HG02623 (cell line): Measurements from ENCODE around the gene ITPR1.
"Not testable (repeated sequence)": the region's sequence is repeated elsewhere in the genome, so short reads cannot be mapped to it uniquely, and the experiment has no call there.

Source experiments
- ATAC-seq: cut with Tn5 transposase; IDR thresholded peaks from one replicate; pipeline ENCODE4 v1.9.1; 2021; ENCODE audit warnings: moderate library complexity; ENCODE audit not compliant: unreplicated experiment

ITPR1 gene

DNA sequence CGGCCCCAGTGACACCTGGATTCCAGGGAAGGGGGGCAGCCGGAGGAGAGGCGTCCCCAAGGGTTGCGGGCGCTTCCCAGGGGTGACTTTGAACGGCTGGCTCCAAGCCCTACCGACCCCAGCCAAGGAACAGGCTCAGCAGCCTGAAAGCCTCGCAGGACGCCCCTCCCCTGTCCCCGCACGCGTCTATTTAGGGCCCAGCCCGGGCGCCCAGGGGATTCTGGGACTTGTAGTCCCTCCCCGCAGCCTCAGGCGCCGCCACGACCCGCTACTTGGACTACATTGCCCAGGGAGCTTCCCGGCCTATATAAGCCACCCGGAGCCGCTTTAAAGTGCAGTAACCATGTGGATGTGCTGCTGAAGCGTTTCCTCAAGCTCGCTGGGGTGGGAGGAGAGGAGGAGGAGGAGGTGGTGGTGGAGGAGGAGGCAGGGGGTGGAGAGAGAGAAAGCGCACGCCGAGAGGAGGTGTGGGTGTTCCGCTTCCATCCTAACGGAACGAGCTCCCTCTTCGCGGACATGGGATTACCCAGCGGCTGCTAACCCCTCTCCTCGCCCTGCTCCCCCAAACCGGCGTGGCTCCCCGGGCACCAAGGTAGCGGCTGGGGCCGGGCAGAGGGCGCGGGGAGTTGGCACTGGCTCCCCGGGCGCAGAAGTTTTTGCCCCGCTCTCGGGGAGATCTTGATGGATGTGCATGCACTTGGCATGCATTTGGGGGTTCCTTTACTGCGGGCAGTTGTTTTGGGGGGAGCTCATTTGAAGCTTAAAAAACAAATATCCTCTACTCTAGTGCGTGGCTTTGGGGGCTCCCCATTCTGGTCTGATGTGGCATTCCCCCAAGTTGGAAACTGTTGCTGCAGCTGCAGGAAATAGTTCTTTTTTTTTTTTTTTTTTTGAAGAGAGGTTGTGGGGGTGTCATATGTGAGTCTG, at the start of gene ITPR1:
Gene ITPR1, plus strand, starts transcription at position 335 of the 927 bp plus-strand sequence. CDS start 23,144 bp downstream, outside the sequence.
- peak; percentile 86 for ATAC-seq

- ATAC-seq, result no peak
These were observed 45.7 kb upstream of the ITPR1 start for GRCh38 chr3:4447295-4447999.

- no peak for ATAC-seq
These were observed 45.0 kb upstream of the ITPR1 start for GRCh38 chr3:4448187-4448586.

DNA sequence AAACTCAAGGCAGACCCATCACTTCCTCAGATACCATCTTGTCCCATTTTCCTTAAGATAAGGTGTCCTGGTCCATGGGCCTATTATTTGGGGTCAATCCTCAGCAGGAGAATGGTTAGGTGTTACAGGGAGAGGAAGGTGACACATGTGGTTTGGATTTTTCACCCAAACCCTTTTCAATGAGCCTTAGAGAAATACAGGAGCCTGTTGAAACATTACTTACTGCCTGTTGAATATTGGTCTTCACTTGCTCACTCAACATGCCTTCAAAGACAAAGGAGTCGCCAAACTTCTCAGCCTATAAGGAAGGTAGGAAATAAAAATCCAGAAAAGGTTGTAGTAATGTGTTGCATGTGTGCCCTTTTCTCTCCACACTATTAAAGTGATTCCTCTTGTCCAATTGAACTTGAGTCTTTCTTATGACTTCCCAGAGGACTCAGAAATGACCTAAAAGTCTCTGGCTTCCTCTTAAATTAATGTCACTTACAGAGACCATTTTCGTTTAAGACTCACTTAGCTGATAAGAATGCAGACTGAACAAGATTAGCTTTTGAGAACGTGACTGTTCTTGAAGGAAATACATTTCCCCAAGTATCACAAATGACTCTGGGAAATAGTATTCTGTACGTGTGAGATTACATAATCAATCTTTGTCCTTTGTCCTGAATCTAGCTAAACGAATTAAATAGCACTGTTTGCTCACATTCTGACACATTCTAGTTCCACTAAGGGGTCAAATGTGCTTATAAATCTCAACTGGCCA, 43.9 kb upstream of the ITPR1 start:
- no peak for ATAC-seq

DNA sequence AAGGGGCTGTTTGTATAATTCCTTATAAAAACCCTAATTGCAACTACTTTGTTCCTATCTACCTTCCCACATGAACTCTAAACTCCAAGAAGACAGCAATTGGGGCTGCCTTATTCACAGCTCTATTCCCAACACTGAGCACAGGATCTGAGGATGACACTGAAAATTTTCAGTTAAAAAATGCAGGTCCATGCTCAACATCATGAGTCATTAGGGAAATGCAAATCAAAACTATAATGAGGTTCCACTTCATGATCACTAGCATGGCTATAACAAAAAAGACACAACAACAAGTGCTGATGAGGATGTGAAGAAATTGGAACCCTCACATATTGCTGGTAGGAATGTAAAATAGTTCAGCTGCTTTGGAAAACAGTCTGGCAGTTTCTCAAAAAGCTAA, 39.0 kb upstream of the ITPR1 start:
- ATAC-seq, result no peak

- ATAC-seq, result not testable (repeated sequence)
These were observed 36.4 kb upstream of the ITPR1 start for GRCh38 chr3:4456780-4457179.

GRCh38 chr3:4458961-4459360, 34.2 kb upstream of the ITPR1 start:
- no peak for ATAC-seq

DNA sequence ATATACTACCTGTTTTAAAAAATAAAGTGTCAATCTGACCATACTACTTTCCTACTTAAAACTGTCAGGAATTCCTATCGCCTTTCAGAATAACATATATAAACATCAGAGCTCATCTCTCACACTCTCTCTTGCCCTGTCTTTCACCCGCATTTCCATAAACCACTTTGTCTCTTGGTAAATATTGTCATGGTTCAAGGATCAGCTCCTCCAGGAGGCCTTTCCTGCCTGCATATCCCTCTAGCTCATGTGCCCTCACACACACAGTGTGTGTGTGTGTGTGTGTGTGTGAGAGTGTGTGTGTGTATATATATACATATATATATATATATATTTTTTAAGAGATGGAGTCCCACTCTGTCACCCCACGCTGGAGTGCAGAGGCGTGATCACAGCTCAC, 32.8 kb upstream of the ITPR1 start:
- no peak for ATAC-seq

DNA sequence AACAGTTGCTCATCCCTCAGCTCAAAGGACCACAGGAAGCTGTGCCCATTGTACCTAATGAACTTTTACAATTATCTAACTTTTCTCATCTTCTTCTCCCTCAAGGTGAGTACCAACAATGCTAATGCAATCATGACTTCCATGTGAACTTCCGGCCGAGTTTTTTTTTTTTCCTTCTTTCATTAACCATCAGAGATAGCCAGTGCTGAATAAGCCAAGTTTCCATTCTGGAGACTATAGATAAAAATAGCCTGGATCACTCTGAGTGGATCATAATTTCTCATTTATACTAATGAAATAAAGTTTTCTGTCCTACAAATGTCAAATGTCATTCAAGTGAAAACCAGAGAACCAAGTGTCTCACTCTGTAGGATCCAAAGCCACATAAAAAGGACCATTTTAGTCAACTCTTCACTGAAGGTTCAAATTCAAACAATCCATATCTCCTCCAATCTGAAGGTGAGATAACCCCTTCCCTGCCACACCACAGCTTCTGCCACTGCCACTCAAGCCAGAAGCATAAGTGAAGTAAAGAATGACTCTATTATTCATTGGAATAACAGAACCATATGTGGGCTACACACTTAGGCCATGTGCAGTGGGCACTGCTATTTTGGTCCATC, 31.6 kb upstream of the ITPR1 start:
- no peak for ATAC-seq

GRCh38 chr3:4462369-4463040, 30.6 kb upstream of the ITPR1 start:
- ATAC-seq, result no peak

- no peak for ATAC-seq
These were observed 28.6 kb upstream of the ITPR1 start for GRCh38 chr3:4464576-4464975.

GRCh38 chr3:4466741-4467521, 26.2 kb upstream of the ITPR1 start, which contains the start of gene SUMF1:
Gene SUMF1, minus strand, starts transcription at chr3:4467269. Its CDS starts 24 bp downstream, at chr3:4467245.
- peak; percentile 100 for ATAC-seq

GRCh38 chr3:4467522-4467867, 25.7 kb upstream of the ITPR1 start:
- ATAC-seq, result no peak

DNA sequence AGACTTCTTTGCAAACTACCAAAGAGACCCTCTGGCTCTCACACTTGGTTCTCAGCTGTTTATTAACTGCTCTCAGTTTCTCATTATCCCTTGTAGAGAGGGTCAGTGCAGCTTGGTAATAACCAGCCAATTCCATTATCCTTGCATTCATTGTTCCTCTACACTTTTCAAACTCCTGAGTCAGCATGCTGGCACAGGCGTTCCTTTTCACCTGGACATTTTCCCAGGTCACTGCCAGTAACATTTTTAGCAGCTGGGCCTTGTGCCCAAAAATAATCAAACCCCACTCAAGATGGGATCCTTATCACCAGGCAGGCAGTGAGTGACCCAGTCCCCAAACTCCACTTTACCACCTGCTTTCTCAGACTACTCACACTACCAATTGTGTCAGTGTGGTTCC, 21.2 kb upstream of the ITPR1 start:
- no peak for ATAC-seq

DNA sequence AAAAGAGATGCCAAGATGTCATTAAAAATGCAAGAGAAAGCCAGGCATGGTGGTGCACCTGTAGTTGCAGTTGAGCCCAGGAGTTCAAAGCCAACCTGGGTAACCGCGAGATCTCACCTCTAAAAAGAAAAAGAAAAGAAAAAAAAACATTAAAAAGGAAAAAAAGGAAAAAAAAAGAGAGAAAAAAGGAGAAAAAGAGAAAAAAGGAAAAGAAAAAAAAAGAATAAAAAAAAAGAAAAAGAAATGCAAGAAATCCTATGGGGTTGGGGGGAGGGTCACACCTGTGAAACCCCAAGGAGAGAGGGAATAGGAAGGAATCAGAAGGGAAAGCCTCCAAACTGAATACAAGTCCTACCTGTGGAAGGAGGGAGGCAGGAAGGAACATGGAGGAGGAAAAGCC, 20.8 kb upstream of the ITPR1 start:
- no peak for ATAC-seq

GRCh38 chr3:4472766-4473165, 20.4 kb upstream of the ITPR1 start:
- ATAC-seq, result no peak

- peak; percentile 66 for ATAC-seq
These were observed 18.3 kb upstream of the ITPR1 start for GRCh38 chr3:4474683-4475490.

GRCh38 chr3:4475804-4476203, 17.3 kb upstream of the ITPR1 start:
- ATAC-seq, result no peak

DNA sequence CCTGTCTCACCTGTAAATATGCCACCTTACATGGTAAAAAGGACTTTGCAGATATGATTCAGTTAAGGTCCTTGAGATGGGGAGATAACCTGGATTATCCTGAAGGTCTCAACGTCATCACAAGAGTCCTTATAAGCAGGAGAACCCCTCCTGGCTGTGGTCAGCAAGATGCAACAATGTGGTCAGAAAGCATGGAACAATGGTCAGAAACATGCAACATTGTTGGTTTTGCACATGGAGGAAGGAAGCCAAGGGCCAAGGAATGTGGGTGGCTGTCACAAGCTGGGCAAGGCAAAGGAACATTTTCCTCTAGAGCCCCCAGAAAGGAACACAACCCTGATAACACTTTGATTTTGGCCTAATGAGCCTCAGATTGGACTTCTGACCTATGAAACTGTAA, 16.7 kb upstream of the ITPR1 start:
- no peak for ATAC-seq
